Measurements from ENCODE around the gene KCNF1.
"Not testable (repeated sequence)": the region's sequence is repeated elsewhere in the genome, so short reads cannot be mapped to it uniquely, and the experiment has no call there.

Gene KCNF1

GRCh38 chr2:10940596-10940995 lies 28.9 kb downstream of the KCNF1 start:
- DNase-seq (ENCODE audit: low read depth): no peak

GRCh38 chr2:10941383-10941782 lies 29.6 kb downstream of the KCNF1 start:
- no peak for DNase-seq (ENCODE audit: low read depth)

DNA sequence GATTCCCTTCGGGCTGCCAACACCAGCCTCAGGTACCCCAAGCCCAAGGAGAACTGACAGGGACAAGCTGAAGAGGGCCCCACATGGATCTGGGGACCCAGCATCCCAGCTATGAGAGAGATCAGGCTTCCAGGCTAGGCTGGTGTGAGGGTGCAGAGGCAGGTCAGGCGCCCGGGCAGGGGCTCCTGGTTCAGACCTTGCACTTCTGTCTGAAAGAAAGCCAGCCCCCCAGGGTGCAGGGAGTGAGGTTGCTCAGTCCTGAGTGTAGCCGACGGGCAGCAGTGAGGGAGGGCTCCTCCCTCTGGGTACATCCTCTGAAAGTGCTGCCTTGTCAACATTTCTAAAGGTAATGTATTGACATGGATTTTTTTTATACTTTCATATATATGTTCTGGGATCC lies 33.1 kb downstream of the KCNF1 start:
- DNase-seq (ENCODE audit: low read depth): no peak

- DNase-seq (ENCODE audit: low read depth): no peak
Observed at GRCh38 chr2:10946394-10946793, 34.7 kb downstream of the KCNF1 start.

- no peak for DNase-seq (ENCODE audit: low read depth)
Observed at GRCh38 chr2:10947005-10947440, 35.3 kb downstream of the KCNF1 start.

DNA sequence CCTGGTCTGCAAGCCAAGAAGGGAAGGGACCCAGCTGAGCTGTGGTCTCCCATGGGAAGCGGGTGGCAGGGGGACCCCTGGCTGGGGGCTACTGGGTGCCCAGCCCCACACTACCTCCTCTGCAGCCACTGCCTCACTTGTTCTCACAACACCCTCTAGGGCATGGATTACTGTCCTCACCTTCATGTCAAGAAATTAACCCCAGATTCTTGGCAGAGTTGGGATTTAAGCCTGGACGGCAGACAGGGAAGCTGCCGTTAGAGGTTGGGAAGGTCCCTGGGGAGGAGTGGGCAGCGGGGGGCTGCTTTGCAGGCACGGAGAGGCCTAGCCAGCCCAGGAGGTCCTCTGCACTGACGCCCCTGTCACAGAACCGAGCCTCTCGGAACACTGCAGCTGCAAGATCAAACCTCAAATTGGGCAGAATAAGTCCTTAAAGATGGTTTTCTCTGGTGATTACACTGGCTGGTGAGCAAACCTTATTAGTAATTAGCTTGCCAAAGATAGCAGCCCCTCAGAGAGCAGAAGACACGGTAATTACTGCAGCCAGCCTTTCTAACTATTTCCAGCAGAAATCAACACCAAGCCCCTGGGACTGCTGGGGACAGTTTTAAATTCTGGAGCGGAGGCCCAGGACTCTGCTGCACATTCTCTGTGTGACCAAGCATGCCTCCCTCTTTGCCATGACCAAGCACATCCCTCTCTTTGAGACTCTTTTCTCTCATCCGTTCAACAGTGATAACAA lies 35.9 kb downstream of the KCNF1 start:
- DNase-seq (ENCODE audit: low read depth): no peak

- no peak for DNase-seq (ENCODE audit: low read depth)
Observed at GRCh38 chr2:10948188-10948564, 36.4 kb downstream of the KCNF1 start.

GRCh38 chr2:10948606-10949230 lies 37.0 kb downstream of the KCNF1 start:
- no peak for DNase-seq (ENCODE audit: low read depth)

GRCh38 chr2:10949835-10950234 lies 38.1 kb downstream of the KCNF1 start:
- DNase-seq (ENCODE audit: low read depth): no peak

DNA sequence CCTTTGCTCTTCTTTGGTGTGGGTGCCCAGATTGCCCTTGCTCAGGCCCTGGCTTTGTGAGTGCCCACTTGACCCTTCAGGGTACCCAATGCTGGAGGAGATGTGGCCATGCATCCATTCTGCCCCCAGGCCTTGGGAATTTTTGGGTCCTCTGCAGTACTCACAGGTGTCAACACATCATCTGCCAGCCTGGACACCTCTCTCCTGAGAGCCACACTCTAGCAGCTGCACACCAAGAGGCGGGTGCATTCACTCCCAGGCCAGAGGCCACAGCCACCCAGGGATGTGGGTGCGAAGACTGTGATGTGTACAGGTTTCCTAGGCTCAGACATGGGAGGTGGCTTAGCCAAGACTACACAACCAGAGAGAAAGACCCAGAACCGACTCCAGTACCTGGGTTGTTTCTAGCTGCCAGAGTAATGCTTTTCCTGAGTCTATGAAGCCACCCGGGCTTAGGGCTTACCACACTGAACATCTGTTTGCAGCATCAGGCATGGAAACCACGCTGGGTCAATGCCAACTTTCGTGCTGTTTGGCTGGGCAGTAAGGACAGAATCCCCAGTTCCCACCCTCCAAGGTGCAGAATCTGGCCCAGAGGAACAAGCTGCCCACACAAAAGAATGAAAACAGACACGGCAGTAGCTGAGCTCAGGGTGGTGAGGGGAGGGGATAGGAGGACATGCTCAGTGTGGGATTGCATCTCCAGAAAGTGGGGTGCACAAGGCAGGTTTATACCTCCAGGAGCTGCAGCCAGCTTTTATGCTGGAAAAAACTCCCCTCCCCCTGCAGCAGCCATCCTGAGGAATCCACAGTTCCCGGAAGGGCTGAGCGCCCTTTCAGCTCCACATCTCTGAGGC lies 40.1 kb downstream of the KCNF1 start:
- no peak for DNase-seq (ENCODE audit: low read depth)

DNA sequence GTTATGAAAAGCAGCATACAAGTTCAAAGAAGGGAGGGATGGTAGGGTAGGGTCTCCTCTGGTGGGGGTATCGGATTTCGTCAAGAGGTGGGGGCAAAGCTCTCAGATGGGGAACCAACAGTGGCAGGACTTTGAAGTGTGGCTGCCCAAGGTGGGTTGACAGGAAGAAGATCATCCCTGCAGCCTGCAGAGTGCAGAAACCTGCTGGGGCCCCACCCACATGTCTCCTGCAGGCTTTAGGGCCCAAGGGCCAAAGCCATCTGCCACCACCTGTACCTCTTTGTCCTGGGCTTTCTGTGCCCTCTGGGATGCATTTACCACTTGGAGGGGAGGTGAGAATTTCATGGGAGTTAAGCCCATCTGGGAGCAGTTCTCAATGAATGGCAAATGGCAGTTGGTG lies 42.7 kb downstream of the KCNF1 start:
- no peak for DNase-seq (ENCODE audit: low read depth)

- DNase-seq (ENCODE audit: low read depth): no peak
Observed at GRCh38 chr2:10954856-10955818, 43.4 kb downstream of the KCNF1 start.

GRCh38 chr2:10956006-10956790 lies 44.5 kb downstream of the KCNF1 start:
- DNase-seq (ENCODE audit: low read depth): no peak

GRCh38 chr2:10957391-10957790 lies 45.7 kb downstream of the KCNF1 start:
- no peak for DNase-seq (ENCODE audit: low read depth)

- DNase-seq (ENCODE audit: low read depth): not testable (repeated sequence)
Observed at GRCh38 chr2:10958452-10958851, 46.7 kb downstream of the KCNF1 start.

DNA sequence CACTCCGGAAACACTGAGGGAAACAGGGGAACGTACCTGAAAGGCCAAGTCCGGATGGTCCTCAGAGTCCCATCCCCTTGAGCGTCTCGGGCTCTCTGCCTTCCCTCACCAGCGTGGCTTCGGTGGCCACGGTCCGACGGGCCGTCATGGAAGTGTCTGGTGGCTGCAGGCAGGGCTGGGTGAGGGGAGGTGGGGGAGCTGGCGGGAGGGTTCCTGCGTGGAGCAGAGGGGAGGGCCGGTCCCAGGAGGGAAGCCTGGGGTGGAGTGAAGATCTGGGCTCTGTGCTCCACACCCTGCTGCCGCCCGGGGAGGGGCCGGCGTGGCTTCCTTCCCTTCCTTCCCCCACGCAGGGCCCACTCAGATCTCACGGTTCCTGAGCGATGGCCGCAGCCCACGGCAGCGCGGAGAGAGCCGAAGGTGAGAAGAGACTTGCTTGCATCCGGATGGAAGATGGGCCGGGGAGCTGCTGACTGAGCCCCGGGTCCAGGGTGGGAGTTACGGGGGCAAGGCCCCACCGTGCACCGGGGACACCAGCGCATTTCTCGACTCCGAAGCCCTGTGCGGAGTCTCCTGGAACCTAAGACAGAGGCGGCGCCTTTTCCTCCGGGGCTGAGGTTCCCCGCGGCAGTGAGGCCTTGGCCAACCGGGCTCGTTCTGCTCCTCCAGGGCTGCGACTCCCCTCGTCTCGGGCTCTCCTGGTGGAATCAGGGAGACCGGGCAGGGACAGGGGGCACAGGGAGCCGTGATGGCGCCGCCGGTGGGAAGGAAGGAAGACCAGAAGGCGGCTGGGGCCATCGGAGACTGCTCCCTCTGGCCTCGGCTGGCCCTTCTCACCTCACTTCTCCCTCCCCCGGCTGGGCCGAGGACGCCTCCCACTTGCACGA lies 49.1 kb downstream of the KCNF1 start:
- no peak for DNase-seq (ENCODE audit: low read depth)

GRCh38 chr2:10961490-10961875 lies 49.7 kb downstream of the KCNF1 start:
- no peak for DNase-seq (ENCODE audit: low read depth)

GRCh38 chr2:10962004-10962403 lies 50.3 kb downstream of the KCNF1 start:
- DNase-seq (ENCODE audit: low read depth): no peak

GRCh38 chr2:10963155-10963554 lies 51.4 kb downstream of the KCNF1 start:
- DNase-seq (ENCODE audit: low read depth): no peak
